Upper lobe of left lung (tissue), 4 donors: ENCODE measurements around the gene CXCR3.

Experiments
- EP300 ChIP-seq, 4 donors: sonication (generic); formaldehyde crosslinking; IDR thresholded peaks; one replicate each; pipeline ENCODE4 v1.5.1; 2017; ENCODE audit warnings: antibody characterized with exemption in 4 of 4, control low read depth in 2 of 4
- POLR2A ChIP-seq, 4 donors: fragments of 450-650 bp; IDR thresholded peaks; one replicate each; pipeline ENCODE4 v1.5.1; 2016 to 2017; ENCODE audit warnings: antibody characterized with exemption in 4 of 4, mild to moderate bottlenecking in 2 of 4
- POLR2AphosphoS5 ChIP-seq, 2 donors: sonication (generic); formaldehyde crosslinking; IDR thresholded peaks; one replicate each; pipeline ENCODE4 v1.5.1; 2017; ENCODE audit warnings: antibody characterized with exemption in 2 of 2
- TF ChIP-seq, protein P1 (sequence below), 6 experiments: fragments of 450-650 bp in 4 of 6; fragments of 200-600 bp in 2 of 6; sonication (generic) in 2 of 6; IDR thresholded peaks; one replicate each; pipeline ENCODE4 v1.5.1; 2016 to 2019; ENCODE audit warnings: antibody characterized with exemption in 6 of 6

DNA sequence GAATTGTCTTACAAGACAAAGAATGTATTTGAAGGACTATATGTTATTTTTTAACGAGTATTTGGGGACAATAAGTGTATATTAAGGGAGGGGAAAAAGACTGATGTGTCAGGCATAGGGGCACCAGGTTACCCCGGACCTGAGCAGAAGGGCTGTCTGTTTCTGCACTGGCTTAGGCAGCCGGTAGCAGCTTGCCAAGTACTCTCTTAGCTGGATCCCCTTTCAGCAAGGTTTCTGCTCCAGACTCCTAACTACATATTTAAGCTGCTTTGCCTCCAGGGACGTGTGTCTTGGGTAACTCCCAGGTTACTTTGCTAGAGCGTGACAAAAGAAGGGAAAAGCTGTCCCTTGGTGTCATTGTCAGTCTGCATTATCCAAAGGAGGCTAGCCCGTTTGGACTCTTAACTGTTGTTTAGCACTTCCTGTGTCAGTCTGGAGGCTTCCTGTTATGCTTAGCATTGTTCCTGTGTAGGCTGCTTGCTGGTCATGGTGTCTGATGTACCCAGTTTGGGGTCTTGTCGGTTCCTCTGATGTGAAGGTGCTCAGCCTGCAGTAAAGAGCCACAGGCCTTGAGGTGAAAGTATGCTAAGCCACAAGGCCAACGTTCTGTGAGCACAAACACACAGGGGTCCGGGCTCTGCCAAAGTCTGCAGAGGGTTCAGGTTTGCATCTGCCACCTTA, 11.6 kb downstream of the CXCR3 start:
- TF ChIP-seq POLR2A (IDR thresholded peaks at IDR 0.05) (no peak), POLR2AphosphoS5 (IDR thresholded peaks at IDR 0.05) (no peak), EP300 (IDR thresholded peaks at IDR 0.05) (no peak)
- TF ChIP-seq, protein P1, sequence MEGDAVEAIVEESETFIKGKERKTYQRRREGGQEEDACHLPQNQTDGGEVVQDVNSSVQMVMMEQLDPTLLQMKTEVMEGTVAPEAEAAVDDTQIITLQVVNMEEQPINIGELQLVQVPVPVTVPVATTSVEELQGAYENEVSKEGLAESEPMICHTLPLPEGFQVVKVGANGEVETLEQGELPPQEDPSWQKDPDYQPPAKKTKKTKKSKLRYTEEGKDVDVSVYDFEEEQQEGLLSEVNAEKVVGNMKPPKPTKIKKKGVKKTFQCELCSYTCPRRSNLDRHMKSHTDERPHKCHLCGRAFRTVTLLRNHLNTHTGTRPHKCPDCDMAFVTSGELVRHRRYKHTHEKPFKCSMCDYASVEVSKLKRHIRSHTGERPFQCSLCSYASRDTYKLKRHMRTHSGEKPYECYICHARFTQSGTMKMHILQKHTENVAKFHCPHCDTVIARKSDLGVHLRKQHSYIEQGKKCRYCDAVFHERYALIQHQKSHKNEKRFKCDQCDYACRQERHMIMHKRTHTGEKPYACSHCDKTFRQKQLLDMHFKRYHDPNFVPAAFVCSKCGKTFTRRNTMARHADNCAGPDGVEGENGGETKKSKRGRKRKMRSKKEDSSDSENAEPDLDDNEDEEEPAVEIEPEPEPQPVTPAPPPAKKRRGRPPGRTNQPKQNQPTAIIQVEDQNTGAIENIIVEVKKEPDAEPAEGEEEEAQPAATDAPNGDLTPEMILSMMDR (IDR thresholded peaks at IDR 0.05): no peak
